T-helper 1 cell (primary cell): ENCODE results near the gene TMEM63C.

ENCODE experiments used
- DNase-seq, 5 donors: peaks; one replicate each; pipeline ENCODE4 v3.0.0-alpha.2; 2012 to 2020
- total RNA-seq, 4 donors: gene quantifications; one replicate each; lab custom pipeline; 2026; lab: John Stamatoyannopoulos, UW

The TMEM63C gene, protein sequence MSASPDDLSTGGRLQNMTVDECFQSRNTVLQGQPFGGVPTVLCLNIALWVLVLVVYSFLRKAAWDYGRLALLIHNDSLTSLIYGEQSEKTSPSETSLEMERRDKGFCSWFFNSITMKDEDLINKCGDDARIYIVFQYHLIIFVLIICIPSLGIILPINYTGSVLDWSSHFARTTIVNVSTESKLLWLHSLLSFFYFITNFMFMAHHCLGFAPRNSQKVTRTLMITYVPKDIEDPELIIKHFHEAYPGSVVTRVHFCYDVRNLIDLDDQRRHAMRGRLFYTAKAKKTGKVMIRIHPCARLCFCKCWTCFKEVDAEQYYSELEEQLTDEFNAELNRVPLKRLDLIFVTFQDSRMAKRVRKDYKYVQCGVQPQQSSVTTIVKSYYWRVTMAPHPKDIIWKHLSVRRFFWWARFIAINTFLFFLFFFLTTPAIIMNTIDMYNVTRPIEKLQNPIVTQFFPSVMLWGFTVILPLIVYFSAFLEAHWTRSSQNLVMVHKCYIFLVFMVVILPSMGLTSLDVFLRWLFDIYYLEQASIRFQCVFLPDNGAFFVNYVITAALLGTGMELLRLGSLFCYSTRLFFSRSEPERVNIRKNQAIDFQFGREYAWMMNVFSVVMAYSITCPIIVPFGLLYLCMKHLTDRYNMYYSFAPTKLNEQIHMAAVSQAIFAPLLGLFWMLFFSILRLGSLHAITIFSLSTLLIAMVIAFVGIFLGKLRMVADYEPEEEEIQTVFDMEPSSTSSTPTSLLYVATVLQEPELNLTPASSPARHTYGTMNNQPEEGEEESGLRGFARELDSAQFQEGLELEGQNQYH
- 0.39 to 1.1 (median 0.70) reads per million in 4 donors for total RNA-seq

DNA sequence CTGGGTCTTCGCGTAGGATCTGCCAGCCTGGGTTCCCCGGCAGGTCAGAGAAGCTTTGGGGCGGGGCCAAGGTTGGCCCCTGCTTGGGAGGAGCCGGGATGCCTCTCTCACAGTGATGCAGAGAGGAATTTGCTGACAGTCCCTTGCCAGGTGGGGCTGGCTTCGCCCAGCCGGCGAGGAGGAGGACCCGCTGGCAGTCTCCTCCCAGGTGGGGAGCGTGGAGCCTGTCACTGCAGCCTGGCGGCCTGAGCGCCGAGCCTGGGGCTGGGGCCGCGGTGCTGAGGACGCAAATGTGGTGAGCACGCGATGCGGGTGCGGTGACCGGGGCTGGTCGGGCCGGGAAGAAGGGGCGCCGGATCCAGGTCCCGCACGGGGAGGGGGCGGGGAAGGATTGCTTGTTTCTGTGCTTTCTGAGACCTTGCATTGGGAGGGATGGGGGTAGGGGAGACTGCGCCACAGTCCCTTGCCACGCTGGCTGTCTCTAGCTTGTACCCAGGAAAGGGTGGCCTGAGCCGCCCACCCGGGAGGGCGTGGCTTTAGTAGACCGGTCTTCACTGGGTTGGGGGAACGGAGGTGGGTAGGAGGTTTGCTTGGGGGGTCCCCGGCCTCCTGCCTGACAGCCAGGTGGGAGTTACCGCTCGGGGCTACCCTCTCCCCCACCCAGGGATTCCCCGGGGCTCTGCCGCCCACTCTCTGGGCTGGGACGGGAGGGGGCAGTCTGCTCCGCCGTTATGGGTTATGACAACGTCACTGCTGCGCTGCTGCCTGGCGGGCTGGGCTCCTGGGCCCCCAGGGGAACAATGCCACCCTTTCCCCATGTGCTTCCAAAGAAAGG lies at the start of gene TMEM63C:
Gene TMEM63C (plus strand): TSS at position 196 of the 835 bp plus-strand sequence. CDS start 37,016 bp downstream, outside the sequence.
- peak in 3 of 5 donors; percentile 18 to 53 (median 23) for DNase-seq

DNA sequence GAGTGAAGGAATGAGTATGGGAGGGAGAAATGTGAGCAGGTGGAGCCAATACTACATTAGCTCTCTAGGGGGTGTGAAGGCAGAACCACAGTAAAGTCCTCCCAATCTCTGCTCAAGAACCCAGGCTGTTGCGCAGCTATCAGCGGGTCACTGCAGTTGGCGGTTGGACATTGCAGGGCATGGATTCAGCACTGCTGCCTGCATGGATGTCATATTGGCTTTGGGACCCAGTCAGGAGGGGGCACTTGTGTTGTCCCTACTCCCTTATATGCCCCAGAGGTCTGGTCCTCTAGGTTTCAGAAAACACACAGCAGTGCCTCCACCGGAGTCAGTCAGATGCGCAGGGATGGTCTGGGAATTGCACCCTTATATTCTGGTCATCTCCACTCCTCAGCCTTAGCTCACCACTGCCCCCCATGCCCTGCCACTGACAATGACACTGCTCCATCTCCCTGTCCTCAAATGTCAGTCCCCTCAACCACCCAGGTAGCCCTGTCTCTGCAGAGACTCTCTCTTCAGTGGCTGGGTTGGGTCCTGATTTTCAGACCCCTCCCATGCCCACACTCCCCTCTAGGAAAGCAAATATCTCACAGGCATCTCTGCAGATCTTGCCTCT lies 49.6 kb upstream of the TMEM63C start:
- DNase-seq, result no peak

DNA sequence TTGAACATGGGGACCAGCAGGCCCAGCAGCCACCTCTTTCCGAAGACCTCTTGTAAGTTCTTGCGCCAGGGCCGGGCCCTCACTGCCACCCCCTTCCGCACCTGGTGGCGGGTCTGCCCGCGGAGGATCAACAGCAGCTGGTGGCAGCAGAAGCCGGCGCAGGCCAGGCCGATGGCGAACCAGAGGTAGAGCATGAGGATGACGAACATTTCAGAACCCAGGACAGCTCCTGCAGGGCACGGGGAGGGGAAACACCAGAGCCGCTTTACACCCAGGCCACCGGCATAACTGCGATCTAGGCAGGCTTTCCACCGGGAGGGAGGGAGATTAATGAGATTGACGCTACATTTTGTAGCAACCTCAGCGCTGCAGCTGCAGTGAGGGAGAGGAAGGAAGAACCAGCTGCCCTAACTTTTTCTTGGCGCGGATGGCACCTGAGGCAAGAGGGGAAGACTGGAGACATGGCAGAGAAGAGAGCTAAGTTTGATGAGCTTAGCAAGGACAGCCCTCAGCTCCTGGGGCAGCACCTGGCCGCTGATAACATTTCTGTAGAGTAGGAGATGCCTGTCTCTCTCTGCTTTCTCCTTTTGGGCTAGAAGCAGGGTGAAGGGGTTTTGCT lies 47.8 kb upstream of the TMEM63C start:
- peak in 4 of 5 donors; percentile 21 to 50 (median 44) for DNase-seq

DNA sequence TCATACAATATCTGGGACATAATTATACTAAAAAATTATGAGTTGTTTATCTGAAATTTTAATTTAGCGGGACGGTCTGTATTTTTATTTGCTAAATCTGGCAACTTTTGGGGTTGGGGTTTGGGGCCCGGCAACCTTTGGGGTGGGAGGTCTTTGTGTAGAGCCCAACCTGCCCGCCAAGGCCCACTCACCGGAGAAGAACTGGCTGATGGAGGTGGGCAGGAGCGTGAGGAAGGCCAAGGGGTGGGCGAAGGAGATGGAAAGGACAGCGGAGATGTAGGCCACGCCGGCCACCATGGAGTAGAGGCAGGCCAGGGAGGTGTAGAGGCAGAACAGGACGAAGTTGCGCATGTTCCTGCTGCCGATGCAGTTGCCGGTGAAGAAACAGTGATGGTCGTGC lies 42.6 kb upstream of the TMEM63C start:
- DNase-seq, result no peak

DNA sequence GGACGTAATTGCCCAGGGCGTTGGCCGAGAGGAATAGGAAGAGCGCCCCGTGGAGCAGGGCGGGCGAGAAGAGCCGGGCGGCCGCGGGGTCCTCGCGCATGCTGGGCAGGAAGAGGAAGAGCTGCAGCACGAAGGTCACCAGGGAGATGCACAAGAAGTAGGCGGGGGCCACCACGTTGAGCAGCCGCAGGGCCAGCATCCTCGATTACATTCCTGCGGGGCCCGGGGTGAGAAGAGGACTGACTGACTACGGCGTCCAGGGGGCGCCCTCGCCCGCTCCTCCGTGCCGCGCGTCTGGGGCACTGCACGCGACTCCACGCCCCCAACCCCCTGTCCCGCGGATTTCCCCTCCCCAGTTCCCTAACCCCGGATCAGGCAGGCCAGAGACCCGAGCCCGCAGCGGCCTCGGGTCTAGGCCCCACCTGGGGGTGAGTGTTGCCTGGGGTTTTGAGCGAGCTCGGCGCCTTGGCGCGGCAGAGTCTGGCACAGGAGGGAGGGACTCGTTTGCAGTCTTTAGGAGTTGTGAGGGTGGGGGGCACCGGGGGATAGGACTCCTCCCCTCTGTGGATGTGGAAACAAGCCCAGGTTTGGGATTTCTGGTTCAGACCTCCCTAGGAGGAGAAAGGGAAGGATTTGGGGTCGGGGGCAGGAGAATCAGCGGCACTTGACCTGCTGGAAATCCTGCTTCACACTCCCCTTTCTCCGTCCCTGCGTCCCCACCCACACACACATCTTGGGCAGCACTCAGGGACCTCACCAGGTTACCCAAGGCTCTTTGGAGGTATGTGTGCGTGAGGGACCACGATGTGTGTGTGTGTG lies 41.8 kb upstream of the TMEM63C start:
- DNase-seq, result peak in 2 of 5 donors; percentile 16 to 30

DNA sequence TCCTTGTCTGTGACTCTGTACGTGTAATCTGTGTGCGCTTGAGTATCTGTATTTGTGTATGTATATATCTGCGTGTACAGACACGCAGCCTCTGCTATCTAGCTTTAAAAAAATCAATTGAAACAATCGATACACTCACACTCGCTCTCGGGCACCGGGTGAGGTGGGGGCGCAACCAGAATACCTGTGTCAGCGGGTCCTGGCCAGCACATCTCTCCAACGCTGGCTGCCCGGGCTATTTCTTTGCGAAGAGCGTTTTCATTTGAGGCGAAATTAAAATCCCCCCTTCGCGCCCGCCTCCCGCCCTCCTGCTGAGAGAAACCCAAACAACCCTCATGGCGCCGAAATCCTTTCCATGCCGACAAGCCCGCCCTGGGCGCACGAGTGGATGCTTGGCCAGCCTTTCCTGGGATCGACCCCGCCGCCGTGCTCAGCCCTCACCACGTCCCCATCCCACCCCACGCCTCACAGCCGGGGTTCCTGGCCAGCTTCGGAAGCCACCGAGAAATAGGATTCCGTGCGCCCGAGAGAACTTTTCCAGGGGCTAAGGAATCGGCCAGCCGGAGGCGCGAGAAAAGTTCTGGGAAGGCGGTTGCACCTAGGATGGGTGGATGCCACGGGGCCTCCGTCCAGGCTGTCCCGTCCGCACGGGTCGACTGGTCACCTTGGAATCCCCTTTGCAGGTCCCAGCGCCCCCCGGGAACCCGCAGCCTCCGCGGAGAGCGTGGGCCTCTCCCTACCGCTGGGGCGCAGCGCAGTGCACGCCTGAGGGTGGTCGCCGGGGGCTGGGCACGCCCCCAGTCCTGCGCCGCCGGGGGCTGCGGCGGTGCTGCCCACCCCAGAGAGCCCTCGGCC lies 41.0 kb upstream of the TMEM63C start:
- DNase-seq, result no peak

DNA sequence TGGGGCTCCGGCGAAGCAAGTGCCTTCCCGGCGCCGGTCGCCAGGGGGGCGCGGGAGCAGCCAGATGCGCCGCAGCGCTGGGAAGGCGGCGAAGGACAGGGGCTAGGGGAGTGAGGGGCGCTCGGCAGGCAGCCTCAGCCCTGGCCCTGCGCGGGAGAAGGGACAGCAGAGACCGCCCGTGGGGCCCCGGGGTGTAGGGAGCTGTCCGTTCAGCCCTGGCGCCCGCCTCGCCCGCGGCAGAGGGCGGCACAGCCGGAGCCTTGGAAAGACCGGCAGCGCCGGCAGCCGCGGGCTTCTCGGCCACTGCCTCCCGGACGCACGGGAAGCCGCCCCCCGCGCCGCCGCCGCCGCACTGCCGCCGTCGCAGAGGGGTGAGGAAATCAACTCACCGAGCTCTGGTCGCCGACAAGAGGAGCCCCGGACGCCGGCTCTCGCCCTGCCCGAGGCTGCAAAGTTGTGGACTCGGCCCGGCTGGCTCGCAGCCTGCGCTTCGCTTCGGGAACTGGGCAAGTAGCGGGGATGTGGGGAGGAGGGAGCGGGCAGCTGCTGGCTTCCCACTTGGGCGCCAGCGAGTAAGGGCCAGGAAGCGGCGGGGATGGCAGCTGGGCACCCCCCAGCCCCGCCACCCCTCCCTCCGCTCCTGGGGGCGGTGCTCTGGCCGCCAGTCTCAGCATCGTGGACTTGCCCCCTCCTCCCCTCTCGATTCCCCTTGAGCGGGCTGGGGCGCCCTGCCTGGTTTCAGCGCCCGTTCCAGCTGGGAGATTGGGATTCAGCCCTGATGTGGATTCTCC lies 40.2 kb upstream of the TMEM63C start, which contains the start of gene ZDHHC22:
Gene ZDHHC22 (minus strand): TSS at position 578 of the 791 bp plus-strand sequence. CDS start 2,053 bp downstream, outside the sequence.
- DNase-seq, result no peak

DNA sequence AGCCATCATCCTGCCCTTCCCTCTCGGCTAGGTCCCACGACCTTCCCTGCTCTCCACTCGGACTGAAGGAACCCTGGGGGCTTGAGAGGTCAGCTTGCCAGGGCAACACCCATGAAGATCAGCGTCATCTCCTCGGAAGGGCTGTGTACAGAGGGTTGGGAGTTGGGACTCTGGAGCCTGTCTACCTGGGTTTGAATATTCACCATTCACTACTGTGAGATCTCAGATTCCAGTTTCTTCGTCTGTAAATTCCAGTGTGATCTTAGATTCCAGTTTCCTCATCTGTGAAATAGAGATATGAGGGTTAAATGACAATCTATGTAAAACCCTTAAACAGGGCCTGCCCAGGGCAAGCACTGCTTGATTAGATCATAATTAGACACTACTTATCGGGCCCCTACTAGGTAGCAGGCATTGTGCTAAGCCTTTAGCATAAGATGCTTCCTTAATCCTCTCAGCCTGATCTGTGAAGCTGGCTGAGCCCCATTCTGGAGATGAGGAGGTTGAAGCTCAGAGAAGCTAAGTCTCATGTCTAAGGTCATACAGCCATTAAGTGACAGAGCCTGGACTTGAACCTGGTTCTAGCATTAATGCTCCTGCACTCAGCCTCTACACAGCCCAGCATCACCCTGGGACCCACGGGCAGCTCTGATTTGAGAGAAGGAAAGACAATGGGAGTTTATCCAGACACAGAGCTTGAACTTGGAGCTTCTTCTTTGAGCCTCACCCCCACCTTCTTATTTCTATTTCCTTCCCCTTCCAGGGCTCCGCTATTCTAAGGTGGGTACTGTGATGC lies 39.4 kb upstream of the TMEM63C start:
- DNase-seq, result no peak

DNA sequence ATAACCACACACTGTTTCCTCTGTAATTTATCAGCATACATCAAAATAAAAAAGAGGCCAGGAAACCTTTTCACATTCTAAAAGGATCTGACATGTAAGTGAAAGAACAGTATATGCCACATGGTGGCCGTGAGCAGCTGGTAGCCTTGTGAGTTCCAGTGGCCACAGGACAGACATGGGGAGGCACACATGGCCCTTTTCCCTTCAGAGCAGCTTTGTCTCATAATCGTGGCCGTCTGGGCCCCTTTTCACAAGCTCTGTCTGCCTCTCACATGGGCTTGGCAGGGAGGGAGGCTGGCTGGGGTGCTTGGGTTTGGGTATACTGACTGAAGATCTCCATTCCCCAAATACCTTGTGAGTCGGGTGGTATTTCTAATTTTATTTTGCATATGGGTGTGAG lies 38.5 kb upstream of the TMEM63C start:
- DNase-seq, result no peak

DNA sequence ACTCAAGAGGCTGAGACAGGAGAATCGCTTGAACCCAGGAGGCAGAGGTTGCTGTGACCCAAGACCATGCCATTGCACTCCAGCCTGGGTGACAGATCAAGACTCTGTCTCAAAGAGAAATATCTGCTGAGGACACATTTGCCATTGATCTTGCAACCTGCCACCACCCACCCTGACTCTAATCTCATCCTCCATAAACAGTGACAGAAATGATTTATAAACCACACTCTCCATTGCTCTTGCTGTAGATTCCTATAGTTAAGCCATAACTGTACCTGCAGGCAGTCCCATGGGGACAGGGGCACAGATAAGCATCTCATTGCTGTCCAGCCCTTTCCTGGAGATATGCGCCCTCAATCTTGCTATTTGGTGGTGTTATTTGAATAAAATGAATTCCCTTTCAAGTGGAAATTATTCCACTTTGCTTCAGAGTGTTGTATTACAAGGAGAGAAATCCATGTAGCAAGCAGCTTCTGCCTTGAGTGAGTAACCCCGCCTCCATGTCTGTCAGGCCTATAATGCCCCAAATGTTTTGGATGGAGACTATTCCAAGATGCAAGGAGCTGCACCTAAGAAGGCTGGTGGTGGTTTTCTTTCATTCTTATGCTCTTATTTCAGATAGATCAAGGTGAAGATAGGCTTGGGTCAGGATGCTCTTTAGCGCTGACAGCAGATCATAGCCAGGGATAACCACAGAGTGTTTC lies 37.0 kb upstream of the TMEM63C start:
- DNase-seq, result no peak

DNA sequence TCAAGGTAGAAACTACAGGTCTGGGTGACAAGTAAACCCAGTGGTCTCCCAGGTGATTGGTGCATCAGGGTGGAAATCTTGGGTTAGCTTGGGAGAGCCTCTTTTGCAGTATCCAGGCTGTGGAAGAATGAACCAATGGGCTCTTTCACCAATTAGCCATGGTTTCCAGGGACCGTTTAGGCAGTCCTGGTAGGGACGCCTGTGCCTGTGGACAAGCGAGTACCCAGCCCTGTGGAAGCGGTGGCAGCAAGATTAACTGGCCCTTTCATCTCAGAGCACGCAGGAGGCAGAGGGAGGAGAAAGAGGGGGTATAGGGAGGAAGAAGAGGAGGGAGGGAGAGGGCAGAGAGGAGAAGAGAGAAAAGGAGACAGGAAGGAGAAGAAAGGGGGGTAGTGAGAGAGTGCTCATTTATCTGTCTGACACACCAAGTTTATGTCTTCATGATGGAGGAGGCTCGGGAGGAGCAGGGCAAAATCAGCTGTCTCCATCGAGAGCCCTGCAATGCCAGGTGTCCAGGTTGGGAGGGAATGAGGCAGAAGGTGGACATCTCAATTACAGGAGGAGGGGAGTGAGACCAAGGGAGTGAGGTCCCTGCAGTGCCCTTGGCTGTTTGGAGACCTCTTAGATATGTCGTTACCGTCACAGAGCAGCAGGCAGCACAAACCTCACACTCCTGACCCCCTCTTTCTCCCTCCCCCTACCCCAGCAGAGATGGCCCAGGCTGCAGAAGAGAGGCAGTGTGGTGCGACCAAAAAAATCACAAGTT lies 35.4 kb upstream of the TMEM63C start:
- DNase-seq, result no peak

DNA sequence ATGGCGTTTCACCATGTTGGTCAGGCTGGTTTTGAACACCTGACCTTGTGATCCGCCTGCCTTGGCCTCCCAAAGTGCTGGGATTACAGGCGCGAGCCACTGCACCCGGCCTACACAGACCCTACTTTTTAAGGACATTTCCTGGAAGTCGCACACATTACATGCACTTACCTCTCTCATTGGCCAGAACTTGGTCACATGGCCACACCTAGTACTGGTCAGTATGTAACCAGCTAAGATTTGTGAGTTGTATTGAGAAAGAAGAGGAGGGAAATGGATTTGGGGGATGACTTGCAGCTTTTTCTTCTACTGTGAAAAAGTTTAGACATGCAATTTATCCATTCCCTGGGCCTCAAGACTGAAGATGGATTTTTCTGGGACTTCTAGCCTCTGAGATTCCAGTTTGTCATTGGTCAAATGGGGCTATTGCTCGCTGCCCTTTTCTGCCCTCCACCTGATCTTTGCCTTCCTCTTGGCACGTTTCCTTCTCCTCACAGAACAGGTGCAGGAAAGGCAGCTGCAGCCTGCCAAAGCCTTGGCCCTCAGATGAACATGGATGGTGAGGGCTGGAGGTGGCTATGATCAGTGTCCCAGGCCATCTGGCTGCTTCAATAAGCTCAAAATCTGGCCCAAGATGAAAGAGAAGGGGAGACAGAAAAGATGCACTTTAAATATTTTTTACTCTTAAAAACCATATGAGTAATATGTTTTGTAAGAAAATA lies 32.9 kb upstream of the TMEM63C start:
- no peak for DNase-seq

DNA sequence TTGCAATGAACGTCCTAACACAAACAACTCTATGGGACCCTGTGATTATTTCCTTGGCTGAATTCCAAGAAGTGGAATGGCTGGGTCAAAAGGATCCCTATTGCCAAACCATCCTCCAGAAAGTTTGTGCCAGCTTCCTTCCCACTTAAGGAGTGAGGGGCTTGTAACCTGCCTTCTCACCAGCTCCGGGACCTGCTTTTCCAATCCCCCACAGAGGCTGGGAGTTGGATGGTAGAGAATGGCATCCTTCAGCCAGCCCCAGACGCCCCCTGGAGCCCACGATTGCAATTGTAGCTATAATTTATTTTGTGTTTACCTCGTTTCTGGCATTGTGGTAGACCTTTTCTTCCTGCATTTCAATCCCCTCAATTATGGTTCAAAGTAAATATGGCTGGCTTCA lies 30.4 kb upstream of the TMEM63C start:
- DNase-seq, result no peak

DNA sequence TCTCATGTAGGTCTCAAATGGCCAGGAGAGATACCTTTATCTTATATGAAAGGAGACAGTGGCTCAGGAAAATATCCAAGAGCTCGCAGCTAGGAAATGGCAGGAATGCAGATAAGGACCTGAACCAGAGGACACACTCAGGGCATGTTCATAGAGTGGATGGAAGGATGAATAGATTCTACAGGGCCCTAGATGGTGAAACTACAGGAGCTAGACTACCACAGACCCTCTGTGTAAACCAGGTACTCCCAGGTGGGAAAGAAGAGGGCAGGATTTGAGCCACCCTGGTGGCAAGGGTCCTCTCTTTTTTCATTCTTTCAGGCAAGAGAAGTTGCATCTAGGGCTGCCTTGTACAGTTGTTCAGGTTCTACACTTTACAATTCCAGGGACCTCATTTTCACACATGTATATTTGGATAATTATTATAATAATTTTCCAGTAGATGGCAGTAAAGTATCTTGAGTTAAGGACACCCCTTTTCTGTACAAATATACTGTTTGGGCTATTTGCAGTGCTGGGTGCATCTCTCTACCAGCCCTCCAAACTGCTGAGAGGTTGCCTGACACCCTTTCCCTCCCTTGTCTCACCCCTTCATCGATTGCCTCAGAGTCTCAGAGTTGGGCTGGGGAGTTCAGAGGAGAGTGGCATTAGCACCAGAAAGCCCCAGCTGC lies 29.5 kb upstream of the TMEM63C start:
- DNase-seq, result no peak

DNA sequence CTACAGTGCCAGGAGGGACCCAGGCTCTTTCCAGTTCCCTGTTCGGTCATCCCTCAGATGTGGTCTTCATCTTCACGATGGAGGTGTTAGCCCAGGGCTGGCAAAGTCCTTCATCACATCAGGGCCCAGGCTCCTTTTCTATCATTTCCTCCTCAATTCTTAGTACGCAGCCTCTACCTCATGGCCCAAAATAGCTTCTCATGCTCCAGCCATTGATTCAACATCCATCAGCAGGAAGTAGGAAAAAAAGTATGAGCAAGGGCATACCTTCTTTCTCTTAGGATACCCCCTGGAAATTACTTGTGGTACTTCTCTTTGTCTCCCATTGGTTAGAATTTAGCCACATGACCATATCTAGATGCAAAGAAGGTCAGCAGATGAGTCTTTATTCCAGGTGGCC lies 27.8 kb upstream of the TMEM63C start:
- no peak for DNase-seq
